SK-N-SH (cell line): Measurements from ENCODE around the gene KRT35. TPM values are rescaled to one million over a fixed set of nuclear protein-coding genes. Genes with fewer than 3 reads are reported as not detected.

Experiments
- CTCF ChIA-PET: fragments of 300-600, 350-600 bp; formaldehyde crosslinking; extraction: SDS; loops from one replicate; lab custom pipeline; 2021; lab: Yijun Ruan, JAX
- POLR2A ChIA-PET: fragments of 350-600 bp; sonication (Branson Sonifier 250); formaldehyde crosslinking; extraction: SDS; loops from one replicate; lab custom pipeline; 2020; ENCODE audit warnings: antibody characterized with exemption, inconsistent platforms; lab: Yijun Ruan, JAX
- DNase-seq: peaks from one replicate; pipeline ENCODE4 v3.0.0; 2012
- H2AFZ ChIP-seq: fragments of 200-600 bp; sonication (generic); 2 replicates; pipeline ENCODE4 v1.8.1; 2016; ENCODE audit warnings: antibody characterized with exemption, mild to moderate bottlenecking, low read depth
- H3F3A ChIP-seq: fragments of 200-600 bp; sonication (generic); replicated peaks from 2 replicates; pipeline ENCODE3; 2016; ENCODE audit warnings: antibody characterized with exemption, mild to moderate bottlenecking; ENCODE audit not compliant: insufficient read depth
- H3K27ac ChIP-seq, 2 experiments: fragments of 200-500 bp in 1 of 2; fragments of 200-600 bp in 1 of 2; sonication (Bioruptor generic) in 1 of 2; sonication (generic), shearing (Covaris generic) in 1 of 2; 2 replicates each; pipeline versions ENCODE4 v1.5.1 to v1.6.1; 2014 to 2016; ENCODE audit warnings: low read depth in 2 of 2, inconsistent platforms in 1 of 2, low read length in 1 of 2, mild to moderate bottlenecking in 1 of 2, mixed read lengths in 1 of 2
- H3K27me3 ChIP-seq: fragments of 200-600 bp; sonication (generic), shearing (Covaris generic); 2 replicates; pipeline ENCODE4 v1.6.1; 2016; ENCODE audit warnings: mixed run types; ENCODE audit not compliant: insufficient read depth
- H3K36me3 ChIP-seq, 2 experiments: fragments of 200-500 bp in 1 of 2; fragments of 200-600 bp in 1 of 2; sonication (Bioruptor generic) in 1 of 2; sonication (generic) in 1 of 2; replicated peaks in 1 of 2; 2 replicates each; pipeline versions ENCODE3 to v1.5.1; 2014 to 2016; ENCODE audit warnings: low read length in 1 of 2, mild to moderate bottlenecking in 1 of 2; ENCODE audit not compliant: insufficient read depth in 2 of 2, control insufficient read depth in 1 of 2
- H3K4me1 ChIP-seq, 2 experiments: fragments of 200-500 bp in 1 of 2; fragments of 200-600 bp in 1 of 2; sonication (Bioruptor generic) in 1 of 2; sonication (generic), shearing (Covaris generic) in 1 of 2; 2 replicates each; pipeline versions ENCODE4 v1.5.1 to v1.6.1; 2014 to 2016; ENCODE audit warnings: low read depth in 1 of 2, low read length in 1 of 2, mixed run types in 1 of 2; ENCODE audit not compliant: insufficient read depth in 2 of 2, control insufficient read depth in 1 of 2
- H3K4me2 ChIP-seq: fragments of 200-600 bp; sonication (generic), shearing (Covaris generic); 2 replicates; pipeline ENCODE4 v1.6.1; 2017; ENCODE audit warnings: mixed run types
- H3K4me3 ChIP-seq, 2 experiments: fragments of 200-500 bp in 1 of 2; fragments of 200-600 bp in 1 of 2; sonication (Bioruptor generic) in 1 of 2; sonication (generic), shearing (Covaris generic) in 1 of 2; 2 replicates each; pipeline versions ENCODE4 v1.5.1 to v1.8.1; 2014 to 2016; ENCODE audit warnings: low read depth in 2 of 2, inconsistent platforms in 1 of 2, low read length in 1 of 2, mild to moderate bottlenecking in 1 of 2, mixed read lengths in 1 of 2, moderate library complexity in 1 of 2
- H3K79me2 ChIP-seq: fragments of 200-600 bp; sonication (generic); 2 replicates; pipeline ENCODE4 v1.8.1; 2017; ENCODE audit warnings: mild to moderate bottlenecking; ENCODE audit not compliant: insufficient read depth
- H3K9ac ChIP-seq: fragments of 200-600 bp; sonication (generic); 2 replicates; pipeline ENCODE4 v1.6.1; 2017; ENCODE audit warnings: mixed run types
- H3K9me2 ChIP-seq: fragments of 200-600 bp; sonication (generic); 2 replicates; pipeline ENCODE4 v1.6.1; 2017; ENCODE audit warnings: mixed run types
- H3K9me3 ChIP-seq: fragments of 200-600 bp; sonication (generic); 2 replicates; pipeline ENCODE4 v1.6.1; 2017; ENCODE audit warnings: mixed run types, mild to moderate bottlenecking, moderate library complexity
- H4K20me1 ChIP-seq: fragments of 200-600 bp; sonication (generic); 2 replicates; pipeline ENCODE4 v1.6.1; 2017; ENCODE audit warnings: mild to moderate bottlenecking, mixed run types; ENCODE audit not compliant: insufficient read depth
- CHD2 ChIP-seq: fragments of 150-350 bp; IDR thresholded peaks from 2 replicates; pipeline ENCODE4 v1.6.1; 2018; ENCODE audit warnings: low read length; ENCODE audit not compliant: partially characterized antibody
- CTCF ChIP-seq: fragments of 200-600 bp; sonication (generic); IDR thresholded peaks from 2 replicates; pipeline ENCODE4 v1.6.1; 2017; ENCODE audit warnings: antibody characterized with exemption, mild to moderate bottlenecking, moderate library complexity
- ELF1 ChIP-seq: IDR thresholded peaks from 2 replicates; pipeline ENCODE4 v1.4.0; 2012
- EP300 ChIP-seq, 2 experiments: IDR thresholded peaks; 2 replicates each; pipeline versions ENCODE4 v1.4.0 to v1.6.1; 2012; ENCODE audit warnings: borderline replicate concordance in 1 of 2, low read depth in 1 of 2, low read length in 1 of 2
- FOXM1 ChIP-seq: IDR thresholded peaks from 2 replicates; pipeline ENCODE4 v1.4.0; 2012; ENCODE audit warnings: low read depth, mild to moderate bottlenecking
- GABPA ChIP-seq: IDR thresholded peaks from 2 replicates; pipeline ENCODE4 v1.4.0; 2012; ENCODE audit warnings: low read depth, mild to moderate bottlenecking
- IRF3 ChIP-seq: fragments of 150-350 bp; IDR thresholded peaks from 2 replicates; pipeline ENCODE4 v1.6.1; 2016; ENCODE audit warnings: mild to moderate bottlenecking, low read depth, low read length
- MAX ChIP-seq: IDR thresholded peaks from 2 replicates; pipeline ENCODE4 v1.4.0; 2012; ENCODE audit warnings: low read depth
- MEF2A ChIP-seq: IDR thresholded peaks from 2 replicates; pipeline ENCODE4 v1.4.0; 2012; ENCODE audit warnings: low read depth, borderline replicate concordance
- MXI1 ChIP-seq: IDR thresholded peaks from 2 replicates; pipeline ENCODE4 v1.6.1; 2012; ENCODE audit warnings: mild to moderate bottlenecking, low read depth, low read length, improper control_type of control experiment
- NFIC ChIP-seq: IDR thresholded peaks from 2 replicates; pipeline ENCODE4 v1.4.0; 2012; ENCODE audit warnings: borderline replicate concordance
- NRF1 ChIP-seq: IDR thresholded peaks from 2 replicates; pipeline ENCODE4 v1.6.1; 2012; ENCODE audit warnings: low read depth, mild to moderate bottlenecking, low read length
- REST ChIP-seq: IDR thresholded peaks from 2 replicates; pipeline ENCODE4 v1.6.1; 2012; ENCODE audit warnings: mild to moderate bottlenecking, low read depth, low read length, moderate library complexity
- SMC3 ChIP-seq: IDR thresholded peaks from 2 replicates; pipeline ENCODE4 v1.6.1; 2012; ENCODE audit warnings: low read depth, low read length, improper control_type of control experiment
- TAF1 ChIP-seq: IDR thresholded peaks from 2 replicates; pipeline ENCODE4 v1.6.1; 2012; ENCODE audit warnings: low read depth, mild to moderate bottlenecking, low read length, moderate library complexity, borderline replicate concordance
- TCF12 ChIP-seq: IDR thresholded peaks from 2 replicates; pipeline ENCODE4 v1.4.0; 2012
- TEAD4 ChIP-seq: IDR thresholded peaks from 2 replicates; pipeline ENCODE4 v1.4.0; 2012; ENCODE audit warnings: mild to moderate bottlenecking, borderline replicate concordance; ENCODE audit not compliant: insufficient read depth
- WGBS: methylation state at CpG from one replicate; pipeline ENCODE4 v1.1.6; 2017; ENCODE audit warnings: low lambda C conversion rate; 5-methylcytosine and 5-hydroxymethylcytosine counted together
- polyA plus RNA-seq, 3 experiments: library from polyadenylated mRNA; depleted of rRNA; stranded (reverse); fragments of >200 nt; gene quantifications; 2 replicates each; pipeline ENCODE4 v1.2.3, GENCODE V29; 2012

The KRT35 gene
- polyA plus RNA-seq, 1 of the 3 experiments (the other 2 are of a cell fraction), result not detected

- POLR2A ChIA-PET, result no interaction called here
- no peak within 1 kb of the TSS for H3K27ac ChIP-seq
- H3K4me1 ChIP-seq, result peaks cover 4 to 9% of the 10 kb centered on the region in 2 experiments; a peak in 2 of 4 replicates
- CTCF ChIA-PET, result interaction anchor here (3.1 kb wide), 1 partner anchor 59 kb away, joined by 19 read pairs; no protein-coding TSS in a partner anchor
- no peak within 1 kb of the TSS for H3K9ac ChIP-seq
- no peaks in the 10 kb centered on the region for H3K9me2 ChIP-seq
- 87% methylated on average over 6 of the region's 12 CpGs for WGBS
- TF ChIP-seq MAX (no peak), MXI1 (no peak), TEAD4 (no peak), SMC3 (no peak), IRF3 (no peak), MEF2A (no peak), ELF1 (no peak), EP300 (IDR thresholded peaks at IDR 0.05; ENCODE audit: borderline replicate concordance in 1 of 2, low read depth in 1 of 2, low read length in 1 of 2) (no peak), GABPA (no peak), CTCF (no peak), CHD2 (no peak), TAF1 (no peak), NRF1 (no peak), REST (no peak), NFIC (no peak), FOXM1 (no peak), TCF12 (no peak)
- TF ChIP-seq, all 33 proteins: peak for 0
- Histone ChIP-seq H2AFZ (no peak within 1 kb of the TSS), H3K4me3 (no peak within 1 kb of the TSS), H3K36me3 (no peaks in the 10 kb centered on the region), H4K20me1 (no peaks in the 10 kb centered on the region), H3K4me2 (no peak within 1 kb of the TSS), H3F3A (no peaks in the 10 kb centered on the region), H3K79me2 (no peaks in the 10 kb centered on the region), H3K27me3 (no peaks in the 10 kb centered on the region), H3K9me3 (no peaks in the 10 kb centered on the region)
- no peak for DNase-seq
Observed at GRCh38 chr17:41489531-41489930, 8.6 kb upstream of the KRT35 start, which contains the start of gene KRT36. Gene KRT36 (minus strand): TSS chr17:41489910. CDS start chr17:41489864, 46 bp downstream.
